H1 (cell line): Measurements from ENCODE around the gene PCDHGB6. TPM values are rescaled to one million over a fixed set of nuclear protein-coding genes. Genes with fewer than 3 reads are reported as not detected.

Experiments used
- CTCF ChIA-PET: fragments of 300-600 bp; sonication (Branson Sonifier 250); formaldehyde crosslinking; loops from one replicate; lab custom pipeline; 2021; ENCODE audit not compliant: partially characterized antibody; lab: Charles Lee
- POLR2A ChIA-PET: fragments of 300-600 bp; sonication (Branson Sonifier 250); formaldehyde crosslinking; loops from one replicate; lab custom pipeline; 2021; ENCODE audit warnings: inconsistent platforms; ENCODE audit not compliant: partially characterized antibody; lab: Charles Lee
- DNase-seq, 2 experiments: peaks; one replicate each; pipeline versions ENCODE4 v3.0.0 to v3.0.0-alpha.2; 2010 to 2022; ENCODE audit warnings: low spot score in 2 of 2, low read depth in 1 of 2, mixed read lengths in 1 of 2
- FAIRE-seq: peaks from 2 replicates; lab custom pipeline; 2011; peaks lifted over from hg19 to GRCh38; lab: Jason Lieb, UNC
- H2AFZ ChIP-seq: 2 replicates; pipeline ENCODE4 v1.8.1; 2012; ENCODE audit warnings: low read length, inconsistent platforms
- H2AK5ac ChIP-seq: 2 replicates; pipeline ENCODE4 v1.6.1; 2013; ENCODE audit warnings: low read depth, low read length
- H2BK120ac ChIP-seq: replicated peaks from 2 replicates; pipeline ENCODE3; 2013; ENCODE audit warnings: low read depth, low read length, inconsistent platforms
- H2BK12ac ChIP-seq: 2 replicates; pipeline ENCODE4 v1.6.1; 2013; ENCODE audit warnings: low read depth, low read length
- H2BK15ac ChIP-seq: 2 replicates; pipeline ENCODE4 v1.6.1; 2013; ENCODE audit warnings: low read length
- H2BK20ac ChIP-seq: 2 replicates; pipeline ENCODE4 v1.6.1; 2013; ENCODE audit warnings: low read length
- H2BK5ac ChIP-seq: 2 replicates; pipeline ENCODE4 v1.6.1; 2013; ENCODE audit warnings: low read depth, low read length
- H3K14ac ChIP-seq: 2 replicates; pipeline ENCODE4 v1.6.1; 2013; ENCODE audit warnings: inconsistent platforms; ENCODE audit not compliant: insufficient read length
- H3K18ac ChIP-seq: 2 replicates; pipeline ENCODE4 v1.6.1; 2013; ENCODE audit warnings: low read length; ENCODE audit errors: extremely low read depth
- H3K23ac ChIP-seq: 2 replicates; pipeline ENCODE4 v1.6.1; 2013; ENCODE audit warnings: inconsistent platforms; ENCODE audit not compliant: insufficient read length
- H3K23me2 ChIP-seq: 2 replicates; pipeline ENCODE4 v1.6.1; 2013; ENCODE audit warnings: low read depth, low read length
- H3K27ac ChIP-seq: 2 replicates; pipeline ENCODE4 v1.6.1; 2011; ENCODE audit warnings: low read depth, low read length, inconsistent platforms
- H3K27me3 ChIP-seq, 4 experiments: replicated peaks in 1 of 4; 1 replicate in 1 of 4; 2 replicates in 3 of 4; pipeline versions ENCODE4 v1.6.1 to v1.8.1; 2011 to 2013; ENCODE audit warnings: low read length in 3 of 4, mild to moderate bottlenecking in 3 of 4, inconsistent platforms in 2 of 4, mixed read lengths in 2 of 4, moderate library complexity in 1 of 4; ENCODE audit not compliant: control insufficient read depth in 3 of 4, insufficient read depth in 3 of 4; ENCODE audit errors: extremely low read depth in 1 of 4
- H3K36me3 ChIP-seq, 4 experiments: 2 replicates each; pipeline versions ENCODE4 v1.6.1 to v1.8.1; 2011 to 2013; ENCODE audit warnings: mild to moderate bottlenecking in 4 of 4, low read length in 3 of 4, moderate library complexity in 2 of 4, control low read depth in 1 of 4, inconsistent platforms in 1 of 4; ENCODE audit not compliant: insufficient read depth in 4 of 4, control insufficient read depth in 2 of 4
- H3K4ac ChIP-seq: replicated peaks from 2 replicates; pipeline ENCODE3; 2013; ENCODE audit warnings: low read length, low read depth, mixed read lengths, inconsistent platforms; ENCODE audit not compliant: insufficient read length
- H3K4me1 ChIP-seq, 4 experiments: replicated peaks in 1 of 4; 1 replicate in 1 of 4; 2 replicates in 3 of 4; pipeline versions ENCODE4 v1.6.1 to v1.8.1; 2011 to 2013; ENCODE audit warnings: low read length in 3 of 4, inconsistent platforms in 2 of 4, mixed read lengths in 1 of 4; ENCODE audit not compliant: insufficient read depth in 4 of 4, control insufficient read depth in 3 of 4
- H3K4me2 ChIP-seq, 2 experiments: 2 replicates each; pipeline versions ENCODE4 v1.6.1 to v1.8.1; 2011 to 2013; ENCODE audit warnings: low read depth in 2 of 2, low read length in 2 of 2, control low read depth in 1 of 2, inconsistent platforms in 1 of 2, mild to moderate bottlenecking in 1 of 2; ENCODE audit not compliant: insufficient read depth in 1 of 2
- H3K4me3 ChIP-seq, 4 experiments: fragments of 200-600, 300-600 bp in 1 of 4; sonication (generic), shearing (Covaris generic), sonication (Bioruptor Twin) in 1 of 4; 2 replicates each; pipeline versions ENCODE4 v1.5.1 to v1.8.1; 2011 to 2016; ENCODE audit warnings: low read length in 4 of 4, low read depth in 3 of 4, control low read depth in 2 of 4, inconsistent platforms in 2 of 4, mild to moderate bottlenecking in 2 of 4, mixed read lengths in 1 of 4, moderate library complexity in 1 of 4; ENCODE audit not compliant: insufficient read depth in 2 of 4; ENCODE audit errors: extremely low read depth in 1 of 4
- H3K56ac ChIP-seq: replicated peaks from 2 replicates; pipeline ENCODE3; 2013; ENCODE audit warnings: low read depth, mild to moderate bottlenecking, mixed read lengths, low read length, inconsistent platforms; ENCODE audit not compliant: insufficient read length
- H3K79me1 ChIP-seq: 2 replicates; pipeline ENCODE4 v1.6.1; 2013; ENCODE audit warnings: low read depth, low read length, control low read depth
- H3K79me2 ChIP-seq, 2 experiments: 2 replicates each; pipeline versions ENCODE4 v1.6.1 to v1.8.1; 2012 to 2013; ENCODE audit warnings: low read length in 2 of 2, mild to moderate bottlenecking in 2 of 2, inconsistent platforms in 1 of 2; ENCODE audit not compliant: insufficient read depth in 2 of 2, control insufficient read depth in 1 of 2
- H3K9ac ChIP-seq, 4 experiments: replicated peaks in 1 of 4; 1 replicate in 1 of 4; 2 replicates in 3 of 4; pipeline versions ENCODE4 v1.6.1 to v1.8.1; 2011 to 2013; ENCODE audit warnings: low read depth in 3 of 4, low read length in 3 of 4, control low read depth in 2 of 4, mild to moderate bottlenecking in 2 of 4, moderate library complexity in 2 of 4, inconsistent platforms in 1 of 4; ENCODE audit errors: extremely low read depth in 1 of 4
- H3K9me3 ChIP-seq, 2 experiments: 2 replicates each; pipeline versions ENCODE4 v1.6.1 to v1.8.1; 2012 to 2013; ENCODE audit warnings: mild to moderate bottlenecking in 2 of 2, moderate library complexity in 2 of 2, control low read depth in 1 of 2, inconsistent platforms in 1 of 2, low read depth in 1 of 2, low read length in 1 of 2, mixed read lengths in 1 of 2; ENCODE audit not compliant: insufficient read depth in 2 of 2
- H4K20me1 ChIP-seq, 2 experiments: replicated peaks in 1 of 2; 2 replicates each; pipeline versions ENCODE3 to v1.8.1; 2011 to 2013; ENCODE audit warnings: inconsistent platforms in 2 of 2, low read length in 2 of 2, mild to moderate bottlenecking in 1 of 2; ENCODE audit not compliant: insufficient read depth in 2 of 2, control insufficient read depth in 1 of 2
- H4K5ac ChIP-seq: 2 replicates; pipeline ENCODE4 v1.6.1; 2013; ENCODE audit warnings: low read length, low read depth, mixed read lengths, inconsistent platforms; ENCODE audit not compliant: insufficient read length
- H4K8ac ChIP-seq: 2 replicates; pipeline ENCODE4 v1.8.0; 2013; ENCODE audit warnings: mild to moderate bottlenecking, moderate library complexity, low read length, inconsistent platforms; ENCODE audit not compliant: insufficient read depth; ENCODE audit errors: extremely low read depth
- H4K91ac ChIP-seq: replicated peaks from 2 replicates; pipeline ENCODE3; 2013; ENCODE audit warnings: low read length, mixed read lengths, inconsistent platforms; ENCODE audit not compliant: insufficient read length
- CEBPB ChIP-seq: IDR thresholded peaks from 2 replicates; pipeline ENCODE4 v1.6.1; 2012; ENCODE audit warnings: low read depth, low read length
- PHF8 ChIP-seq: fragments of 200-600 bp; sonication (generic); conservative IDR thresholded peaks from 2 replicates; pipeline ENCODE4 v1.7.1; 2012; ENCODE audit warnings: low read depth, mild to moderate bottlenecking, inconsistent platforms, low read length, moderate library complexity
- WGBS, 2 experiments: shearing (Covaris generic) in 1 of 2; methylation state at CpG; one replicate each; pipeline versions ENCODE4 v1.1.6 to v1.1.7; 2013 to 2015; ENCODE audit warnings: low lambda C conversion rate in 2 of 2, mixed read lengths in 2 of 2, inconsistent platforms in 1 of 2, low coverage in 1 of 2, missing lambda C conversion rate in 1 of 2; ENCODE audit not compliant: insufficient replicate concordance in 2 of 2, insufficient coverage in 1 of 2, insufficient read length in 1 of 2; ENCODE audit errors: extremely low coverage in 1 of 2, missing lambda C conversion rate in 1 of 2; 5-methylcytosine and 5-hydroxymethylcytosine counted together
- polyA plus RNA-seq, 7 experiments: library from polyadenylated mRNA; depleted of rRNA in 3 of 7; stranded (reverse) in 5 of 7; unstranded in 2 of 7; fragments of >200 nt in 5 of 7; fragments of 200-250 nt in 2 of 7; gene quantifications; 1 replicate in 5 of 7; 2 replicates in 1 of 7; 4 replicates in 1 of 7; pipeline versions ENCODE4 v1.2.1 to v1.2.3, GENCODE V29; 2011 to 2013; ENCODE audit warnings: missing spikeins in 2 of 7, mixed read lengths in 2 of 7
- total RNA-seq: library from RNA; stranded (reverse); fragmentation: NEBNext Ultra II Directional; extraction: Animal tissue kit (Norgen Biotek cat#: 25700); gene quantifications from 2 replicates; pipeline ENCODE4 v1.2.1, GENCODE V29; 2021

The PCDHGB6 gene
- total and polyA plus RNA-seq, 2 of the 8 experiments (the other 6 are each of a cell fraction or from before 2014, with no cell fraction given), result 3.4 to 4.1 TPM

DNA sequence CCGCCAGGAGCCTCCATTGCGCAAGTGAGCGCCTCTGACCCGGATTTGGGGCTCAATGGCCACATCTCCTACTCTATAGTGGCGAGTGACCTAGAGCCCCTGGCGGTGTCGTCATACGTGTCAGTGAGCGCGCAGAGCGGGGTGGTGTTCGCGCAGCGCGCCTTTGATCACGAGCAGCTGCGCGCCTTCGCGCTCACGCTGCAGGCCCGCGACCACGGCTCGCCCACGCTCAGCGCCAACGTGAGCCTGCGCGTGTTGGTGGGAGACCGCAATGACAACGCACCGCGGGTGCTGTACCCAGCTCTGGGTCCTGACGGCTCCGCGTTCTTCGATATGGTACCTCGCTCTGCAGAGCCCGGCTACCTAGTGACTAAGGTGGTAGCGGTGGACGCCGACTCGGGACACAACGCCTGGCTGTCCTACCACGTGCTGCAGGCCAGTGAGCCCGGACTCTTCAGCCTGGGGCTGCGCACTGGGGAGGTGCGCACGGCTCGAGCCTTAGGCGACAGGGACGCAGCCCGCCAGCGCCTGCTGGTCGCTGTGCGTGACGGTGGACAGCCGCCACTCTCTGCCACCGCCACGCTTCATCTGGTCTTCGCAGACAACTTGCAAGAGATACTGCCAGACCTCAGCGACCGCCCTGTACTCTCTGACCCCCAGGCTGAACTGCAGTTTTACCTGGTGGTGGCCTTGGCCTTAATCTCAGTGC, 1.9 kb downstream of the PCDHGB6 start:
- Histone ChIP-seq H4K20me1 (peaks cover 0 to 1% of the 10 kb centered on the region in 2 experiments), H4K8ac (no peak overlapping the region), H3K9ac (no peak overlapping the region), H2AFZ (no peak overlapping the region), H3K18ac (no peak overlapping the region), H3K23ac (no peak overlapping the region), H4K91ac (no peak overlapping the region), H3K9me3 (peaks cover 2 to 11% of the 10 kb centered on the region in 2 experiments; a peak in 2 of 4 replicates), H3K4me3 (no peak overlapping the region), H2BK20ac (no peak overlapping the region), H3K56ac (no peak overlapping the region), H2AK5ac (peak overlapping the region; percentile 70; the same call in 1 of the 2 replicates), H3K23me2 (peaks cover 2% of the 10 kb centered on the region; the same call in 1 of the 2 replicates), H2BK5ac (no peak overlapping the region), H3K4me2 (no peak overlapping the region), H2BK12ac (no peak overlapping the region)
- WGBS, 2 experiments, result 95% methylated on average over 62 of the region's 64 CpGs; no CpG with 5 or more reads in 1 of the 2 experiments
- POLR2A ChIA-PET, result no interaction called here
- no peak for DNase-seq
- TF ChIP-seq PHF8 (no peak), CEBPB (0 out of 2 replicates have a peak, but pooled peaks have one; percentile 34)
- TF ChIP-seq, all 59 proteins: peak for 1
- no peak overlapping the region for H2BK120ac ChIP-seq
- H3K14ac ChIP-seq, result no peak overlapping the region
- no peaks in the 10 kb centered on the region for H3K79me1 ChIP-seq
- no peak overlapping the region for H4K5ac ChIP-seq
- H3K79me2 ChIP-seq, result no peaks in the 10 kb centered on the region
- H3K27ac ChIP-seq, result no peak overlapping the region
- CTCF ChIA-PET, result interaction anchor here (0.7 to 23.3 kb wide), 6 partner anchors 9 to 187 kb away, joined by 3 to 1236 read pairs (median 3); partner anchors contain the start of genes PCDHB14 and PCDHGC5
- peaks cover 0 to 3% (median 0%) of the 10 kb centered on the region in 4 experiments; a peak in 1 of 8 replicates for H3K36me3 ChIP-seq
- FAIRE-seq, result no peak
- H3K27me3 ChIP-seq, result peaks cover 0 to 10% (median 6%) of the 10 kb centered on the region in 4 experiments; a peak in 6 of 7 replicates
- H2BK15ac ChIP-seq, result no peak overlapping the region
- H3K4ac ChIP-seq, result no peak overlapping the region
- H3K4me1 ChIP-seq, result no peaks in the 10 kb centered on the region
